Retinal pigment epithelial cell (primary cell): ENCODE measurements around the gene ZNF284.

ENCODE experiments used
- DNase-seq: peaks from one replicate; pipeline ENCODE4 v3.0.0-alpha.2; 2010; ENCODE audit warnings: low read depth
- H3K4me3 ChIP-seq: 2 replicates; pipeline ENCODE4 v1.5.1; 2011; ENCODE audit warnings: mild to moderate bottlenecking, low read length, control low read depth, moderate library complexity
- CTCF ChIP-seq: conservative IDR thresholded peaks from 2 replicates; pipeline ENCODE4 v1.5.1; 2011; ENCODE audit warnings: low read depth, low read length, control low read depth, inconsistent platforms

The ZNF284 gene

GRCh38 chr19:44071824-44072542 lies at the start of gene ZNF284:
Gene ZNF284 (plus strand): TSS chr19:44072159. CDS start chr19:44076390, 4,231 bp downstream.
- no peak for TF ChIP-seq CTCF
- peak within 1 kb of the TSS; percentile 74 for H3K4me3 ChIP-seq
- DNase-seq: peak; percentile 52

DNA sequence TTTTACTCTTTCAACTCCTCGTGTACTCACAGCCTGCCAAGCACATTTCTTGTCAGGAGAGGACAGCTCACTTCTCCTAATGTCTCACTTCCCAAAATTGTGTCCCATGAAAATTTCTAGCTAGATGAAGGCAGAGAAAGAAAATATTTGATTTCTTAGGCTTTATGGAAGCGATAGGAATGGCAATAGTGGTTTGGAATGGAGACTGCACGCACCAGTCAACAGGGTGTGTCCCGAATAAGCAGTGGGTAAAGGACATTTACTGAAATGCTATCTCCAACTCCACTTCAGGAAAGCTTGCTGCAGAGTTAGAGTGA lies 47.1 kb upstream of the ZNF284 start:
- peak overlapping the region; percentile 92 for H3K4me3 ChIP-seq
- TF ChIP-seq CTCF: no peak
- DNase-seq: no peak

GRCh38 chr19:44025217-44025936 lies 46.6 kb upstream of the ZNF284 start, which contains the start of gene ZNF222:
Gene ZNF222 (plus strand): TSS chr19:44025379. CDS start chr19:44025437, 58 bp downstream.
- peak within 1 kb of the TSS; percentile 92 for H3K4me3 ChIP-seq
- TF ChIP-seq CTCF: no peak
- DNase-seq: peak; percentile 50

DNA sequence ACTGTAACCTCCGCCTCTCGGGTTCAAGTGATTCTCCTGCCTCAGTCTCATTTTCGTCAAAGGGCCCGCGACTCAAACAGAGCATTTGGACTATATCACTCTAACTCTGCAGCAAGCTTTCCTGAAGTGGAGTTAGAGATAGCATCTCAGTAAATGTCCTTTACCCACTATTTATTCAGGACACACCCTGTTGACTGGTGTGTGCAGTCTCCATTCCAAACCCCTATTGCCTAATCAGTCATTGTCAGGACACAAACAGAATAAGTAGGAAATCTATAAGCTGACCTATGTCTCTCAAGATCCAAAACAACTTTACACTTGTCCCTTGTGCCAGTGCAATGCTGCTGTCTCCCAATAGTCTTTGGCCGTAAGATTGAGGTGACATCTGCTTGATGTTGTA lies 45.3 kb upstream of the ZNF284 start:
- no peak for TF ChIP-seq CTCF
- DNase-seq: no peak
- H3K4me3 ChIP-seq: no peak overlapping the region

- no peak for DNase-seq
- no peak overlapping the region for H3K4me3 ChIP-seq
- TF ChIP-seq CTCF: no peak
Measured at GRCh38 chr19:44032001-44032610, 39.9 kb upstream of the ZNF284 start.

DNA sequence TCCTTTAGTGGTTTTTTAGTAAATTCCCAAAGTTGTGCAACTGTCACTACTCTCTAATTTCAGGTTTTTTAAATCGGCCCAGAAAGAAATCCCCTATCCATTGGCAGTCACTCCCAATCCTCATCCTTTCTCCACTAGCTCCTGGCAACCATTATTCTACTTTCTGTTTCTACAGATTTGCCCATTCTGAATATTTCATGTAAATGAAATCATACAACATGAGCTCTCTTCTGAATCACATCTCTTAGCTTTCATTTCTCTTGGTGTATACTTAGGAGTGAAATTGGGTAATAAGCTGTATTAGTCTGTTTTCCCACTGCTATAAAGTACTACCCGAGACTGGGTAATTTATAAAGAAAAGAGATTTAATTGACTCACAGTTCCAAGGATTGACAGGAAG lies 29.8 kb upstream of the ZNF284 start:
- H3K4me3 ChIP-seq: no peak overlapping the region
- TF ChIP-seq CTCF: no peak
- DNase-seq: no peak
